Loucy (cell line): ENCODE data around the gene SCYL1.

Experiments
- CTCF ChIP-seq: fragments of 200-600 bp; sonication (generic); conservative IDR thresholded peaks from 2 replicates; pipeline ENCODE4 v1.5.1; 2014; ENCODE audit warnings: mild to moderate bottlenecking, antibody characterized with exemption, low read length
- EZH2phosphoT487 ChIP-seq: fragments of 200-600 bp; IDR thresholded peaks from 2 replicates; pipeline ENCODE4 v1.6.1; 2018; ENCODE audit warnings: antibody characterized with exemption, mild to moderate bottlenecking, moderate library complexity, borderline replicate concordance

- TF ChIP-seq EZH2phosphoT487 (no peak), CTCF (no peak)
These were observed 57.0 kb downstream of the SCYL1 start for GRCh38 chr11:65581928-65582327.
